Measurements from ENCODE around the gene ZNF213.

The ZNF213 gene

DNA sequence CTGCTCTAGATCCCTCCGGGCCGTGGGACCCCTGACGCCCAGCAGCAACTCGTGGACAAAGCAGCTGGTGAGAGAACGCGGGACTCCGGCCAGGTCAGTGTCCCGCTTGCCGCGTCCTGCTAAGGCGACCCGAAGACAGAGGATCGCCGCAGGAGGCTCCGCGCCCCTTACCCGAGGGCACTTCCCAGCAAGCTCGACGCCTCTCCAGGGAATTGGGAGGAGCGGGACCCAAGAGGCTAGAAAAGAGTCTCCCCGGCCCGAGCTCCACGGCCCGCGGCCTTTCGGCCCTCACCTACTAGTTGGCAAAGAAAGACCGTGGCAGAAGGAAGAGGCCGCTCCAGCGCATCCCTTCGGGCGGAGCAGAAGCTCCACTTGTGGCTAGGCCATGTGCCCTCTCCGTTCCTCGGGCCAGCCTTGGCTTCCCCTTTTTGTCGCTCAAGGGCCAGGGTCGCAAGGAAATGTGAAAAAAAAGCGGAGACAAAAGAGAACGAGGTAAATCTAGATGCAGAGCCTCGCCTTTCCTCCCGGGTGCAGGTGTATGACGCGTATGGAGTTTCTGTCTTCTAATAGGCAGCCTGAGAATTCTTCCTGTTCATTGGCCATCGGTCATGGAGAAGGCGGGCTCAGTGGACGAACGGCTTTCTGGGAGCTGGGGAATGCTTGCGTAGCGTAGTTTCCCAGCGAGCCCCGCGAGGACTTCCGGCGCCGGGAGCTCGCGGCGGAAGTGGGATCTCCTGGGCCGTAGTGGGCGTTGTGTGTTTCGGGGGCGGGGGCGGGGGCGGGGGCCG, at the start of gene ZNF213:
Gene ZNF213, plus strand, starts transcription at position 692 of the 788 bp plus-strand sequence. CDS start 2,252 bp downstream, outside the sequence.
- DNase-seq, result peak; percentile 94 to 97

- no peak for DNase-seq
These were observed 48.8 kb upstream of the ZNF213 start for GRCh38 chr16:3085868-3086595.

- DNase-seq, result peak in 1 of 2 donors; percentile 24
These were observed 48.1 kb upstream of the ZNF213 start for GRCh38 chr16:3086596-3087242.

- no peak for DNase-seq
These were observed 47.3 kb upstream of the ZNF213 start for GRCh38 chr16:3087243-3088235.

GRCh38 chr16:3088450-3088849, 46.4 kb upstream of the ZNF213 start:
- DNase-seq, result no peak

DNA sequence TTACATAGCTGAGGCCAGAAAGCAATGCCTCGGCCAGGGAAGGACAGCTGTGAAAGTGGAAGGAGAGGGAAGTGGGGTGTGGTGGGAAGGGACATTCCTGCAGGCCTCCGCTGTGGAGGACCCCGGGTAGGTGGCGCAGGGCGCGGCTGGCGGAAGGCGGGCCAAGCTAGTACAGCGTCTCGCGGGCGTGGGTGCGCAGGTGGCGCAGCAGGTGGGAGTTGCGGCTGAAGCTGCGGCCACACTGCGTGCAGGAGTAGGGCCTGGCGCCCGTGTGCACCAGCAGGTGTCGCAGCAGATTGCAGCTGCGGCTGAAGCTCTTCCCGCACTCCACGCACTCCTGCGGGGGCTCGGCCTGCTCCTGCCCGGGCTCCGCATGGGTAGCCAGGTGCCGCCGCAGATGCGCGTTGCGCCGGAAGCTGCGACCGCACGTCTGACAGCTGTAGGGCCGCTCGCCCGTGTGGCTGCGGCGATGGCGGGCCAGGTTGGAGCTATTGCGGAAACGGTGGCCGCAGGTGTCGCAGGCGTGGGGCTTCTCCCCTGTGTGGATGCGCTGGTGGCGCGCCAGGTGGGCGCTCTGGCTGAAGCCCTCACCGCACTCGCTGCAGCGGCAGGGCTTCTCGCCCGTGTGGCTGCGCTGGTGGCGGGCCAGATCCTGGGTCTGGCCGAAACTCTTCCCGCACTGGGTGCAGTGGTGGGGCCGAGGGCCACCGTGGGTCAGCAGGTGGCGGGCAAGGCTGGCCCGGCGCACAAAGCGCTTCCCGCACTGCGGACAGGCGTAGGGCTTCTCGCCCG, 45.7 kb upstream of the ZNF213 start:
- no peak for DNase-seq

DNA sequence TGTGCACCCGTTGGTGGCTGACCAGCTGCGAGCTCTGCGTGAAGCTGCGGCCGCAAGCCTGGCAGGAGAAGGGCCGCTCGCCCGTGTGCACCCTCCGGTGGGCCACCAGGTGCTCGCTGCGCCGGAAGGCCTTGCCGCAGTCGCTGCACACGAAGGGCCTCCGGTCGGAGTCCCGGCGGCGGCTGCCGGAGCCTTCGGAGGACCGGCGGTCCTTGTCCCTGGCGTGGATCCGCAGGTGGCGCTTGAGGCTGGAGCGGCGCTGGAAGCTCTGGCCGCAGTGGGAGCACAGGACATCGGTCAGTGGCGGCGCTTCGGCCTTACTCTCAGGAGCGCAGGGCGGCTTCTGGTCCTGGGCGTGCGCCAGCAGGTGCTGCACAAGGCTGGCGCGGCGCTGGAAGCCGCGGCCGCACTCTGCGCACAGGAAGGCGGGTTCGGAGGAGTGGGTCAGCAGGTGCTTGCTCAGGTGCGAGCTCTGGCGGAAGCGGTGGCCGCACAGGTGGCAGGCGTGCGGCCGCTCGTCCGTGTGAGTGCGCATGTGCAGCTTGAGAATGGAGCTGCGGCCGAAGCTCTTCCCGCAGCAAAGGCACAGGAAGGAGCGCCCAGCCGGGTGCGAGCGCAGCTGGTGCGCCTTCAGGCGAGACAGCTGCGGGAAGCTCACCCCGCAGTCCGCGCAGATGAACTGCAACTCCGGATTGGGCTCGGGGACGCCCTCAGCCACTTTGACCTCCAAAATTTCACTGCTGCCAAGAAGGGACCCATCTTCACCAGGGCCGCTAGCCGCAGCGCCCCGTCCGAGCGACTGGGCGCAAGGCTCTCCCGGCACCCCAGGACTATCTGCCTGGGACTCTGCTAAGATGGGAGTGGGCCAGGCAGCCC, 44.9 kb upstream of the ZNF213 start:
- DNase-seq, result no peak

- no peak for DNase-seq
These were observed 43.3 kb upstream of the ZNF213 start for GRCh38 chr16:3091551-3091950.

DNA sequence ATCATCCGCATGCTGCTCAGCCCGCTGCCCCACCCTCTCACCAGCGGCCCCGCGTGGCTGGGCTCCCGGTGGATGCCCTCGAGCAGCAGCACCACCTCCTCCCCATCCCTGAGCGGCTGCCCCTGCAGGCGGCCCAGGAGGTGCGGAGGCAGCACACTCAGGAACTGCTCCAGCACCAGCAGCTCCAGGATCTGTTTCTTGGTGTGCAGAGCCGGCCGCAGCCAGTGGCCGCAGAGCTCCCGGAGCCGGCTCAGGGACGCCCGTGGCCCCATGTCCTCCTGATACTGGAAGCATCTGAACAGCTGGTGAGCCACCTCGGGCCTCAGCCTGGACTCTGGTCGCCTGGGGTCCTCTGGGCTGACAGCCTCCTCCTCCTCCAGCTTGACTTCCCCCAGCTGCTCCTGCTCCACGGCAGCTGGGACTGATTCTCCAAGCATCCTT, 42.3 kb upstream of the ZNF213 start:
- DNase-seq, result no peak

DNA sequence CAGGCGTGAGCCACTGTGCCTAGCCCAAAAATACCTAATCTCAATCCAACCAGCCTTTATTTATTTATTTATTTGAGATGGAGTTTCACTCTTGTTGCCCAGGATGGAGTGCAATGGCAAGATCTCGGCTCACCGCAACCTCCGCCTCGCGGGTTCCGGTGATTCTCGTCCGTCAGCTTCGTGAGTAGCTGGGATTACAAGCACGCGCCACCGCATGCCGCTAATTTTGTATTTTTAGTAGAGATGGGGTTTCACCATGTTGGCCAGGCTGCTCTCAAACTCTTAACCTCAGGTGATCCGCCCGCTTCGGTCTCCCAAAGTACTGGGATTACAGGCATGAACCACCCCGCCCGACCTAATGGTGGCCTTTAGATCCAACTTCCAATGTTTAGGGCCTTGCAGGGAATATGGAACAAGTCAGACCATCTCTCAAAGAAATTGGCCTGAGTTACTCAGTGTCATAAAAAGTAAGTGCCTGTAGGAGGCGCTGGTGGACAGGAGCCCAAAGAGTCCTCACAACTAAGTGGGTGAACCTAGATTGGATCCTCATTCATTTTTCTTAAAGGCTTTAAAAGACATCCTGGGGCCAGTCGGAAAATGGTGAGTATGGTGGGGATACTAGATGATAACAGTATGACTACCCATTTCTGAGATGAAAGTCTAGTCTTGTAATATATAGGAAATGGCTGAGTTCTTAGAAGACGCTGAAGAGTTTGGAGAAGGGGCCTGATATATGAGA, 40.4 kb upstream of the ZNF213 start:
- peak; percentile 58 to 84 for DNase-seq

- peak; percentile 86 to 89 for DNase-seq
These were observed 39.0 kb upstream of the ZNF213 start for GRCh38 chr16:3095869-3096268.

GRCh38 chr16:3096362-3096761, 38.5 kb upstream of the ZNF213 start:
- peak in 1 of 2 donors; percentile 32 for DNase-seq

GRCh38 chr16:3097266-3097665, 37.6 kb upstream of the ZNF213 start:
- DNase-seq, result no peak

DNA sequence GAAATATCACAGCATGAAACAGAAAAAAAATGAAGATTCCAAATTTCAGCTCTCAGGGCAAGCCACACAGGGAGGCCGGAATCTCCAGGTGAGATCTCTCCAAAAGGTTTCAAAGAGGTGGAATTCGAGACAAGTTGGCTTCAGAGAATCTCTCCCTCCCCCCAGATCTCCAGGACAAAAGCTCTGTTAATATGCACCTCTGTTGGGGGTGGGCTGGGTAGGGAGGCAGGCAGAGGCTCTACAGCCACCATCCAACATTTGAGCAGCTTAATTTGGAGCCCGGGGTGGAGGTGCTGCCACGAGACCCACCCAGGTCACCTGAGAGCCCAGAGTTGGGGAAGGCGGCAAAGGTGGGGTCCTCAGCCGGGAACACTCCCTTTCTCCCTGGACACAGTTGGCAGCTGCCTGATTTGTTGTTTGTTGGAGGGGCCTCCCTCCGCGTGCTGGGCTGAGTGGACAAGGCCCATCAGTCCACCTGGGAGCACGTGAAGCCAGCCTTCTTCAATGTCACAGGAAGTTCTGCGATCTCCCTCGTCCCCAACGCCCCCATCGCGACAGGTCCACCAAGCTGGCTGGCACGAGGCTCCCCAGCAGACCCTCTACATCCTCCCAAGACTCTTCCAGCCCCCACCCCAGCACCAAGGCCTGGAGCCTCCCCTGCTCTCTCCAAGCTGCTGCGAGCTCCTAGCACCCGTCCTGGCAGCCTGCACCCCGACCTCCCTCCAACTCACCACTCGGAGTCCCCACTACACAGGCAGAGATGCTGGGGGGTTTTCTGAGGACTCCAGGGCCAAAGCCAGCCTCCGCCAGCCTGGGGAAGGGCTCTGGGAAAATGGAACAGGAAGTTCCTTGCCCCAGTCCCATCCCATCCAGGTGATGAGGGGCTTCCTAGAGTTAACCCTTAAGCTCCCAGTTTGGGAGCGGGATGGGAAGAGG, 36.1 kb upstream of the ZNF213 start, which contains the start of gene ZSCAN10:
Gene ZSCAN10, minus strand, starts transcription at position 836 of the 936 bp plus-strand sequence. CDS start 6,357 bp downstream, outside the sequence.
- DNase-seq, result no peak

GRCh38 chr16:3099395-3099731, 35.5 kb upstream of the ZNF213 start:
- DNase-seq, result no peak

GRCh38 chr16:3099732-3100499, 34.9 kb upstream of the ZNF213 start:
- DNase-seq, result peak; percentile 92 to 98

GRCh38 chr16:3101018-3101840, 33.6 kb upstream of the ZNF213 start:
- peak; percentile 30 to 61 for DNase-seq

Data from inflammatory macrophage treated with lipopolysaccharide for 1 hour (primary cell).